Spleen (tissue), 13 donors: ENCODE results near the gene KLHDC8A. TPM values are rescaled to one million over a fixed set of nuclear protein-coding genes. Genes with fewer than 3 reads are reported as not detected.
"Not testable (repeated sequence)": the region's sequence is repeated elsewhere in the genome, so short reads cannot be mapped to it uniquely, and the experiment has no call there.

ENCODE experiments used
- DNase-seq: peaks from one replicate; pipeline ENCODE4 v3.0.0-alpha.2; 2020
- H3K27ac ChIP-seq, 8 donors: fragments of 200-600 bp; sonication (generic) in 7 of 8; 1 replicate in 4 of 8; 2 replicates in 4 of 8; pipeline versions ENCODE4 v1.5.0 to v1.8.0; 2016 to 2021; ENCODE audit warnings: inconsistent platforms in 4 of 8, mild to moderate bottlenecking in 4 of 8, moderate library complexity in 1 of 8
- H3K27me3 ChIP-seq, 7 donors: fragments of 200-600 bp; sonication (generic) in 6 of 7; replicated peaks in 1 of 7; 1 replicate in 4 of 7; 2 replicates in 3 of 7; pipeline versions ENCODE4 v1.5.0 to v1.8.0; 2016 to 2021; ENCODE audit warnings: inconsistent platforms in 3 of 7, mild to moderate bottlenecking in 1 of 7
- H3K36me3 ChIP-seq, 6 donors: fragments of 200-600 bp; sonication (generic) in 5 of 6; 1 replicate in 4 of 6; 2 replicates in 2 of 6; pipeline versions ENCODE4 v1.5.0 to v1.8.0; 2016 to 2021; ENCODE audit warnings: inconsistent platforms in 2 of 6
- H3K4me1 ChIP-seq, 6 donors: fragments of 200-600 bp; sonication (generic) in 5 of 6; 1 replicate in 3 of 6; 2 replicates in 3 of 6; pipeline versions ENCODE4 v1.5.0 to v1.8.0; 2016 to 2021; ENCODE audit warnings: inconsistent platforms in 3 of 6
- H3K4me3 ChIP-seq, 8 donors: fragments of 200-600 bp; sonication (generic) in 7 of 8; 1 replicate in 4 of 8; 2 replicates in 4 of 8; pipeline versions ENCODE4 v1.5.0 to v1.8.0; 2016 to 2021; ENCODE audit warnings: inconsistent platforms in 4 of 8, mild to moderate bottlenecking in 4 of 8, moderate library complexity in 2 of 8
- H3K9me3 ChIP-seq, 8 donors: fragments of 200-600 bp; sonication (generic) in 7 of 8; 1 replicate in 4 of 8; 2 replicates in 4 of 8; pipeline versions ENCODE4 v1.5.0 to v1.8.0; 2016 to 2021; ENCODE audit warnings: inconsistent platforms in 4 of 8
- CTCF ChIP-seq, 11 experiments: fragments of 200-600 bp in 7 of 11; fragments of 450-650 bp in 4 of 11; sonication (generic) in 4 of 11; IDR thresholded peaks in 8 of 11; conservative IDR thresholded peaks in 3 of 11; 1 replicate in 7 of 11; 2 replicates in 4 of 11; pipeline versions ENCODE4 v1.4.0 to v1.8.0; 2016 to 2021; ENCODE audit warnings: antibody characterized with exemption in 11 of 11, inconsistent platforms in 4 of 11, mild to moderate bottlenecking in 1 of 11
- POLR2A ChIP-seq, 3 donors: fragments of 450-650 bp; IDR thresholded peaks; one replicate each; pipeline ENCODE4 v1.5.1; 2017; ENCODE audit warnings: antibody characterized with exemption in 3 of 3, mild to moderate bottlenecking in 1 of 3
- POLR2AphosphoS5 ChIP-seq, 3 donors: sonication (generic); formaldehyde crosslinking; IDR thresholded peaks; one replicate each; pipeline ENCODE4 v1.5.1; 2017; ENCODE audit warnings: antibody characterized with exemption in 3 of 3
- WGBS, 5 donors: extraction: QIAGEN DNeasy Blood & Tissue Kit in 3 of 5; methylation state at CpG; one replicate each; pipeline versions ENCODE4 v1.1.5 to v1.1.7; 2013 to 2018; 5-methylcytosine and 5-hydroxymethylcytosine counted together
- intact Hi-C: fragments of 100-400 bp; cut with DNase I; formaldehyde crosslinking; loops from one replicate; pipeline ENCODE4 v1.15.0; 2023; ENCODE audit warnings: low total_unique reads
- long read RNA-seq, 2 donors: transcript quantifications; one replicate each; lab custom pipeline, GENCODE V29; 2026
- polyA plus RNA-seq, 3 donors: library from polyadenylated mRNA; stranded (reverse); fragments of 200-250 nt; gene quantifications; one replicate each; pipeline ENCODE4 v1.2.1, GENCODE V29; 2013
- total RNA-seq, 7 donors: library from RNA; depleted of rRNA in 3 of 7; stranded (reverse); fragments of >200 nt in 3 of 7; fragmentation: NEBNext Ultra II Directional in 4 of 7; extraction: Animal tissue kit (Norgen Biotek cat#: 25700) in 4 of 7; gene quantifications; one replicate each; pipeline versions ENCODE4 v1.1.0 to v1.2.1, GENCODE V29; 2016 to 2021
- donor health status: healthy with polysubstance abuse.
- donor health status: DM: no; HTN: no; CAD: no; lungs with moderate emphysema.
- donor health status: DM: no; HTN: no; CAD: no.
- donor health status: Bipolar disorder and iron deficiency.
- donor health status: healthy.
- donor health status: DM: no; HTN: no; CAD: no.
- donor health status: DM: yes; HTN: yes; CAD: no.

The KLHDC8A gene
- 1 to 10 TPM in 1 of 7 donors, under 1 TPM in 3, not detected in 3; 0.17 to 2.8 (median 0.62) TPM for total RNA-seq
- polyA plus RNA-seq = under 1 TPM; 0.26 to 0.48 (median 0.39) TPM
- long read RNA-seq, donor 1 = 0 reads
- long read RNA-seq, donor 2 = 0 reads

GRCh38 chr1:205356440-205357139 is at the start of gene KLHDC8A:
Gene KLHDC8A (minus strand): TSS chr1:205356922. CDS start chr1:205343604, 13,318 bp downstream.
- Histone ChIP-seq H3K27ac (no peak within 1 kb of the TSS), H3K36me3 (no peaks in the 10 kb centered on the region), H3K4me1 (peaks cover 0 to 9% (median 0%) of the 10 kb centered on the region in 6 donors), H3K4me3 (no peak within 1 kb of the TSS), H3K9me3 (no peaks in the 10 kb centered on the region), H3K27me3 (peaks cover 0 to 31% (median 0%) of the 10 kb centered on the region in 7 donors)
- no peak for DNase-seq
- WGBS, 5 donors = 60 to 85% (median 75%) methylated on average over 17 to 20 of the region's 20 CpGs
- TF ChIP-seq CTCF (IDR thresholded peaks at IDR 0.05 in 8 of 11, conservative IDR thresholded peaks at IDR 0.05 in 3 of 11) (no peak), POLR2A (IDR thresholded peaks at IDR 0.05) (no peak), POLR2AphosphoS5 (IDR thresholded peaks at IDR 0.05) (no peak)
- intact Hi-C loops = no loop called here

GRCh38 chr1:205406252-205406651 is 49.5 kb upstream of the KLHDC8A start:
- H3K27me3 ChIP-seq = peaks cover 0 to 16% (median 4%) of the 10 kb centered on the region in 7 donors
- H3K27ac ChIP-seq, intact Hi-C loops, H3K4me3 ChIP-seq, H3K36me3 ChIP-seq, H3K9me3 ChIP-seq, DNase-seq, H3K4me1 ChIP-seq: not testable (repeated sequence)
- 89 to 100% (median 93%) methylated on average over 3 to 10 of the region's 12 CpGs; no CpG with 5 or more reads in 1 of the 5 donors for WGBS, 5 donors

GRCh38 chr1:205404484-205404883 is 47.8 kb upstream of the KLHDC8A start:
- peaks cover 0 to 16% (median 4%) of the 10 kb centered on the region in 7 donors for H3K27me3 ChIP-seq
- H3K4me1 ChIP-seq, intact Hi-C loops, DNase-seq, H3K27ac ChIP-seq, H3K4me3 ChIP-seq, H3K9me3 ChIP-seq, H3K36me3 ChIP-seq: not testable (repeated sequence)
- 57 to 89% (median 77%) methylated on average over 1 to 3 of the region's 3 CpGs for WGBS, 5 donors

GRCh38 chr1:205398586-205398985 is 41.9 kb upstream of the KLHDC8A start:
- no peak overlapping the region for H3K4me3 ChIP-seq
- no peaks in the 10 kb centered on the region for H3K9me3 ChIP-seq
- no peaks in the 10 kb centered on the region for H3K4me1 ChIP-seq
- no peaks in the 10 kb centered on the region for H3K36me3 ChIP-seq
- intact Hi-C loops = no loop called here
- H3K27me3 ChIP-seq = peaks cover 0 to 15% (median 0%) of the 10 kb centered on the region in 7 donors
- no peak for DNase-seq
- H3K27ac ChIP-seq = no peak overlapping the region
- no peak for TF ChIP-seq POLR2AphosphoS5 (IDR thresholded peaks at IDR 0.05)
- no peak for TF ChIP-seq CTCF (IDR thresholded peaks at IDR 0.05 in 8 of 11, conservative IDR thresholded peaks at IDR 0.05 in 3 of 11)
- TF ChIP-seq POLR2A (IDR thresholded peaks at IDR 0.05) = no peak
- 86 to 99% (median 91%) methylated on average over 4 of the region's 4 CpGs for WGBS, 5 donors

- TF ChIP-seq CTCF (IDR thresholded peaks at IDR 0.05 in 8 of 11, conservative IDR thresholded peaks at IDR 0.05 in 3 of 11) (peak; percentile 19 to 71 (median 62)), POLR2AphosphoS5 (IDR thresholded peaks at IDR 0.05) (no peak), POLR2A (IDR thresholded peaks at IDR 0.05) (no peak)
- H3K36me3 ChIP-seq = no peaks in the 10 kb centered on the region
- peaks cover 0 to 17% (median 0%) of the 10 kb centered on the region in 7 donors for H3K27me3 ChIP-seq
- no peak overlapping the region for H3K4me3 ChIP-seq
- H3K27ac ChIP-seq = no peak overlapping the region
- WGBS, 5 donors = 4 to 7% (median 5%) methylated on average over 6 of the region's 6 CpGs
- intact Hi-C loops = no loop called here
- no peaks in the 10 kb centered on the region for H3K4me1 ChIP-seq
- no peaks in the 10 kb centered on the region for H3K9me3 ChIP-seq
- DNase-seq = no peak
Measured at GRCh38 chr1:205396967-205397616, 40.4 kb upstream of the KLHDC8A start.
